DND-41 (cell line): ENCODE data around the gene TFDP2.

ENCODE experiments used
- ATAC-seq: fragments of 200-7000 bp; cut with Tn5 transposase; 3 replicates; pipeline ENCODE4 v1.9.1; 2021; ENCODE audit warnings: low read depth; ENCODE audit not compliant: insufficient read depth
- DNase-seq: peaks from one replicate; pipeline ENCODE4 v3.0.0-alpha.2; 2020
- H2AFZ ChIP-seq: 2 replicates; pipeline ENCODE4 v1.6.0; 2012; ENCODE audit warnings: low read depth, low read length
- H3K27ac ChIP-seq: 2 replicates; pipeline ENCODE4 v1.5.1; 2012; ENCODE audit warnings: low read length, inconsistent platforms
- H3K27me3 ChIP-seq: fragments of 200-600 bp; sonication (generic); 2 replicates; pipeline ENCODE4 v1.6.0; 2012; ENCODE audit warnings: low read length, mild to moderate bottlenecking, inconsistent platforms; ENCODE audit not compliant: insufficient read depth, poor library complexity
- H3K36me3 ChIP-seq: 2 replicates; pipeline ENCODE4 v1.5.1; 2012; ENCODE audit warnings: low read length, inconsistent platforms; ENCODE audit not compliant: insufficient read depth
- H3K4me1 ChIP-seq: 2 replicates; pipeline ENCODE4 v1.5.1; 2012; ENCODE audit warnings: mild to moderate bottlenecking, low read length; ENCODE audit not compliant: insufficient read depth
- H3K4me2 ChIP-seq: 2 replicates; pipeline ENCODE4 v1.6.0; 2012; ENCODE audit warnings: mild to moderate bottlenecking, moderate library complexity, low read length, inconsistent platforms; ENCODE audit not compliant: insufficient read depth
- H3K4me3 ChIP-seq, 2 experiments: fragments of 200-600 bp in 1 of 2; shearing (Covaris generic) in 1 of 2; 2 replicates each; pipeline ENCODE4 v1.5.1; 2012 to 2016; ENCODE audit warnings: inconsistent platforms in 2 of 2, low read length in 2 of 2, mild to moderate bottlenecking in 2 of 2, low read depth in 1 of 2, moderate library complexity in 1 of 2
- H3K79me2 ChIP-seq: 2 replicates; pipeline ENCODE4 v1.6.0; 2012; ENCODE audit warnings: low read length, inconsistent platforms; ENCODE audit not compliant: insufficient read depth
- H3K9ac ChIP-seq: 2 replicates; pipeline ENCODE4 v1.6.0; 2012; ENCODE audit warnings: low read depth, mild to moderate bottlenecking, inconsistent platforms, low read length, moderate library complexity
- H3K9me3 ChIP-seq: 2 replicates; pipeline ENCODE4 v1.5.1; 2012; ENCODE audit warnings: low read length, moderate library complexity, mild to moderate bottlenecking, inconsistent platforms; ENCODE audit not compliant: insufficient read depth, severe bottlenecking
- H4K20me1 ChIP-seq: 2 replicates; pipeline ENCODE4 v1.6.0; 2012; ENCODE audit warnings: low read length; ENCODE audit not compliant: insufficient read depth
- EZH2 ChIP-seq: IDR thresholded peaks from 3 replicates; pipeline ENCODE4 v1.6.1; 2012; ENCODE audit warnings: borderline replicate concordance, low read depth, mild to moderate bottlenecking, moderate library complexity, low read length, inconsistent platforms; ENCODE audit not compliant: severe bottlenecking
- TF ChIP-seq, protein P1 (sequence below): IDR thresholded peaks from 2 replicates; pipeline ENCODE4 v1.5.1; 2012; ENCODE audit warnings: borderline replicate concordance, low read length, moderate library complexity, mild to moderate bottlenecking; ENCODE audit not compliant: poor library complexity, severe bottlenecking; ENCODE audit errors: extremely low read depth

TFDP2 gene

DNA sequence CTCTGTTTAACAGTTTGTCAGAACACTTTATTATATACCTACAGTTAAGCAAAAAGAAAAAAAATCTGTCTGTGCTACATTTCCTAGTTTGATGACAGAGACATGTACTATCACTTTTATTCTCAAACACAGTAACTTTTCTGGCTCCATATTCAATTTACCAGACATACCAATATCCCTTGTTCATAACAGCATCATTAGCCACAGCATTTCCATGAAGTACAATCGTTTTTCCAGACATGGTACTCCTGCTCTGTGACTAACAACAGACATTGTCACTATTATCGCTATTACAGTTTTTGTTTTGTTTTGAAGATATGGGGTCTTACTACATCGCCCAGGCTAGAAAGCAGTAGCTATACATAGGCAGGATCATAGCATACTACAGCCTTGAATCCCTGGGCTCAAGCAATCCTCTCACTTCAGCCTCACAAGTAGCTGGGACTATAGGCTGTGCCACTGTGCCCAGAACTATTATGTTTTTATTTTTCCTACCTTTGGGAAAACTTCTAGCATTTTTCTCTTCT, 14.5 kb downstream of the TFDP2 start:
- peaks cover 6% of the 10 kb centered on the region for H3K36me3 ChIP-seq
- no peaks in the 10 kb centered on the region for H3K9me3 ChIP-seq
- H3K79me2 ChIP-seq: peaks cover 55% of the 10 kb centered on the region
- H3K4me2 ChIP-seq: no peak overlapping the region
- H2AFZ ChIP-seq: no peak overlapping the region
- H4K20me1 ChIP-seq: no peaks in the 10 kb centered on the region
- TF ChIP-seq, protein P1, sequence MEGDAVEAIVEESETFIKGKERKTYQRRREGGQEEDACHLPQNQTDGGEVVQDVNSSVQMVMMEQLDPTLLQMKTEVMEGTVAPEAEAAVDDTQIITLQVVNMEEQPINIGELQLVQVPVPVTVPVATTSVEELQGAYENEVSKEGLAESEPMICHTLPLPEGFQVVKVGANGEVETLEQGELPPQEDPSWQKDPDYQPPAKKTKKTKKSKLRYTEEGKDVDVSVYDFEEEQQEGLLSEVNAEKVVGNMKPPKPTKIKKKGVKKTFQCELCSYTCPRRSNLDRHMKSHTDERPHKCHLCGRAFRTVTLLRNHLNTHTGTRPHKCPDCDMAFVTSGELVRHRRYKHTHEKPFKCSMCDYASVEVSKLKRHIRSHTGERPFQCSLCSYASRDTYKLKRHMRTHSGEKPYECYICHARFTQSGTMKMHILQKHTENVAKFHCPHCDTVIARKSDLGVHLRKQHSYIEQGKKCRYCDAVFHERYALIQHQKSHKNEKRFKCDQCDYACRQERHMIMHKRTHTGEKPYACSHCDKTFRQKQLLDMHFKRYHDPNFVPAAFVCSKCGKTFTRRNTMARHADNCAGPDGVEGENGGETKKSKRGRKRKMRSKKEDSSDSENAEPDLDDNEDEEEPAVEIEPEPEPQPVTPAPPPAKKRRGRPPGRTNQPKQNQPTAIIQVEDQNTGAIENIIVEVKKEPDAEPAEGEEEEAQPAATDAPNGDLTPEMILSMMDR: no peak
- TF ChIP-seq EZH2: no peak
- ATAC-seq (no peak), DNase-seq (no peak)
- no peak overlapping the region for H3K4me3 ChIP-seq
- no peak overlapping the region for H3K27ac ChIP-seq
- peaks cover 8% of the 10 kb centered on the region for H3K4me1 ChIP-seq
- no peaks in the 10 kb centered on the region for H3K27me3 ChIP-seq
- no peak overlapping the region for H3K9ac ChIP-seq

DNA sequence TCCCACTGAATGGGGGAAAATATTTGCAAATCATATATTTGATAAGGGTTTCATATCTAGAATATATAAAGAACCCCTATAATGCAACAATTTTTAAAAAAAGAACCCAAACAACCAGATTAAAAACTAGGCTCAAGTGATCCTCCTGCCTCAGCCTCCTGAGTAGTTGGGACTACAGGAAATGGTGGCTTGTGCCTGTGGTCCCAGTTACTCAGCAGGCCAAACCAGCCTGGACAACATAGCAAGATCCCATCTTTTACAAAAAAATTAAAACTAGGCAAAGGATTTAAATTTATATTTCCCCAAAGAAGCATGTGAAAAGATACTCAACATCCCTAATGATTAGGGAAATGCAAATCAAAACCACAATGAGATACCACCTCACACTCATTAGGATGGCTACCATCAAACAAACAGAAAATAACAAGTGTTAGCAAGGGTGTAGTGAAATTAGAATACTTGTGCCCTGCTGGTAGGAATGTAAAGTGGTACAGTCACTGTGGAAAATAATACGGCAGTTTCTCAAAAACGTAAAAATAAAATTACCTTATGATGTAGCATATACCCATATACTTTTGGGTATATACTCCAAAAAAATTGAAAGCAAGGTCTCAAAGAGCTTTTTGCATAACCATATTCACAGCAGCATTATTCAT, 19.7 kb downstream of the TFDP2 start:
- no peak for ATAC-seq
- Histone ChIP-seq H3K27me3 (no peaks in the 10 kb centered on the region), H3K9ac (peak overlapping the region; percentile 29), H3K4me3 (no peak overlapping the region), H3K9me3 (no peaks in the 10 kb centered on the region), H3K79me2 (peaks cover 90% of the 10 kb centered on the region), H3K4me1 (peaks cover 52% of the 10 kb centered on the region), H3K4me2 (peak overlapping the region; percentile 6; the same call in 1 of the 2 replicates), H3K27ac (peak overlapping the region; percentile 72), H4K20me1 (no peaks in the 10 kb centered on the region), H3K36me3 (peaks cover 6% of the 10 kb centered on the region), H2AFZ (no peak overlapping the region)
- no peak for TF ChIP-seq EZH2
- TF ChIP-seq, protein P1: no peak
- DNase-seq: no peak

DNA sequence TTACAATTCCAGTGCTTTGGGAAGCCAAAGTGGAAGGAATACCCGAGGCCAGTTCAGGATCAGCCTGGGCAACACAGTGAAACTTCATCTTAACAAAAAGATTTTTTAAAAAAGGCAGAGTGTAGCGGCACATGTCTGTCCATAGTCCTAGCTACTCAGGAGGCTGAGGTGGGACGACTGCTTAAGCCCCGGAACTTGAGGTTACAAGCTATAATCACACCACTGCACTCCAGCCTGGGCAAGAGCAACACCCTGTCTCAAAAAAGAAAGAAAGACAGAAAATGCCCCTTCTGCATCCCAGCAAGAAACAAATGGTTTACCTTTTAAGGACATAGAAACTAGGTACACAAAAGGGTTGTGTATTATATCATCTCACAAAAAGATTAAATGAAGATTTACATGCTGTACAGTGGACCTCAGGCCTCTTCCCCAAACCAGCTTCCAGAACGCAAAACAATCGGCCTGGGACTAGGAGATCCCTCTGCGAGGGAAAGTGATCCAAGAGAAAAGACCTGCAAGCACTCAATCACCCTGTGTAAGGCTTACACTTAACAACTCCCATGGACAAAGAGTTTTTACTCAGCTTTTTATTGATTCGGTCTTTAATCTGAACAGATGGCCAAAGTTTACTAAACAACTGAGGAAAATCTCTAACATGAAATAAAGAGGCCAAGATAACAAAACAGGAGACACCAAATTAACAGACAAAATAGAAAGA, 21.2 kb downstream of the TFDP2 start:
- no peak overlapping the region for H3K4me3 ChIP-seq
- H3K79me2 ChIP-seq: peaks cover 91% of the 10 kb centered on the region
- no peaks in the 10 kb centered on the region for H3K9me3 ChIP-seq
- H3K36me3 ChIP-seq: peaks cover 6% of the 10 kb centered on the region; the same call in 1 of the 2 replicates
- no peak for DNase-seq
- H3K4me1 ChIP-seq: peaks cover 54% of the 10 kb centered on the region
- no peaks in the 10 kb centered on the region for H4K20me1 ChIP-seq
- no peak for TF ChIP-seq EZH2
- TF ChIP-seq, protein P1: no peak
- H3K9ac ChIP-seq: peak overlapping the region; percentile 29; the same call in 1 of the 2 replicates
- H3K4me2 ChIP-seq: no peak overlapping the region
- no peak overlapping the region for H2AFZ ChIP-seq
- no peak for ATAC-seq
- no peaks in the 10 kb centered on the region for H3K27me3 ChIP-seq
- peak overlapping the region; percentile 67 for H3K27ac ChIP-seq
